CD4-positive, alpha-beta T cell treated with Interferon alpha-2 for 1 hour (primary cell): ENCODE data around the gene SLC35A4.
"Not testable (repeated sequence)": the region's sequence is repeated elsewhere in the genome, so short reads cannot be mapped to it uniquely, and the experiment has no call there.

Source experiments
- DNase-seq, 2 donors: peaks; one replicate each; pipeline ENCODE4 v3.0.0-alpha.2; 2020 to 2022

Gene SLC35A4

GRCh38 chr5:140560227-140560626 lies 4.4 kb upstream of the SLC35A4 start:
- DNase-seq = no peak

- DNase-seq = no peak
Observed at GRCh38 chr5:140561753-140562523, 2.7 kb upstream of the SLC35A4 start.

DNA sequence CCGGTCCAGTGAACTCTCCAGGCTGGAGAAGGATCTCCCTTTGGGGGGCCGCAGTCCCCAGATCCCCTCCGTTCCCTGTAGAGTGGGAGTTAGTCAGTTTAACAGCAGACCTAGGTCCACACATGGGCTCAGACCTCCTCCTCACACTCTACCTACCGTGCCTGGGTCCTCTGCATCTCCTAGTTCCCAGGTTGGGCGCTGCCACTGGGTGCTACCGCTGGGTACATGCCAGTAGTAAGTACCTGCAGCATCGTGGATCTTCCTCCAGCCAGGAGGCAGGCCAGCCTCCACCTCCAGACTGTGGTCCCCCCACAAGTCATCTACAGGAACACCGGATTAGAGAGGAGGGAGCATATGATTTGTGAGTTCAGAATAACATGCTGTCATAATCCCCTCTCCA lies 1.0 kb upstream of the SLC35A4 start:
- DNase-seq = no peak

GRCh38 chr5:140565024-140565779 lies 574 bp downstream of the SLC35A4 start:
- DNase-seq = no peak

DNA sequence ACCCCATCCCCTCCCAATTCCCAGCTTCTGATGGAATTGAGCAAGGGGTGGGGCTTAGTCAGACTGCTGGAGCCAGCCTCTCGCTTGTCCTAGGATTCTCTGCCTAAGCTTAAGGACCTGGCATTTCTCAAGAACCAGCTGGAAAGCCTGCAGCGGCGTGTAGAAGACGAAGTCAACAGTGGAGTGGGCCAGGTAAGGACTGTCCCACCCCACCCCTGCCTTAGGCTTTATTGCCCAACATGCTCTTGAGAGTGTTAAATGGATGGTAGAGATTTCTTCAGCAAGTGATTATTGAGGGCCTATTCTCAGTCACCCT lies 1.1 kb downstream of the SLC35A4 start:
- DNase-seq = no peak

DNA sequence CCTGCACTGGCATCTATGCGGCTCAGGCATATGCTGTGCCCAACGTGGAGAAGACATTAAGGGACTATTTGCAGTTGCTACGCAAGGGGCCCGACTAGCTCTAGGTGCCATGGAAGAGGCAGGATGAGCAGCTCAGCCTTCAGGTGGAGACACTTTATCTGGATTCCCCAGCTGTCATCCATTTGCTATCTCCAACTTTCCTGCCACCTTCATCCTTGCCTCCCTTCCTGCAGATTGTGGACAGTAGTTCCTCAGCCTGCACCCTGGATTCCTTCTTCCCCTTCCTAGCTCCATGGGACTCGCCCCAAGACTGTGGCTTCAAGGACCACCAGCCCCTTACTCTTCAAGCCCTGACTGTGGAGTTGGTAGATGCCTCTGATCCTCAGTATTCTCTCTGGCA lies 2.0 kb downstream of the SLC35A4 start:
- no peak for DNase-seq

GRCh38 chr5:140567136-140567818 lies 2.6 kb downstream of the SLC35A4 start:
- no peak for DNase-seq

DNA sequence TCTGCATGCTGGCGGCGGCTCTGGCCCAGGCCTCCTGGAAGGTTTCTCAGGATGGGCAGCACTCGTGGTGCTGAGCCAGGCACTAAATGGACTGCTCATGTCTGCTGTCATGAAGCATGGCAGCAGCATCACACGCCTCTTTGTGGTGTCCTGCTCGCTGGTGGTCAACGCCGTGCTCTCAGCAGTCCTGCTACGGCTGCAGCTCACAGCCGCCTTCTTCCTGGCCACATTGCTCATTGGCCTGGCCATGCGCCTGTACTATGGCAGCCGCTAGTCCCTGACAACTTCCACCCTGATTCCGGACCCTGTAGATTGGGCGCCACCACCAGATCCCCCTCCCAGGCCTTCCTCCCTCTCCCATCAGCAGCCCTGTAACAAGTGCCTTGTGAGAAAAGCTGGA lies 3.2 kb downstream of the SLC35A4 start:
- DNase-seq = no peak

GRCh38 chr5:140568443-140569063 lies 3.9 kb downstream of the SLC35A4 start:
- no peak for DNase-seq

DNA sequence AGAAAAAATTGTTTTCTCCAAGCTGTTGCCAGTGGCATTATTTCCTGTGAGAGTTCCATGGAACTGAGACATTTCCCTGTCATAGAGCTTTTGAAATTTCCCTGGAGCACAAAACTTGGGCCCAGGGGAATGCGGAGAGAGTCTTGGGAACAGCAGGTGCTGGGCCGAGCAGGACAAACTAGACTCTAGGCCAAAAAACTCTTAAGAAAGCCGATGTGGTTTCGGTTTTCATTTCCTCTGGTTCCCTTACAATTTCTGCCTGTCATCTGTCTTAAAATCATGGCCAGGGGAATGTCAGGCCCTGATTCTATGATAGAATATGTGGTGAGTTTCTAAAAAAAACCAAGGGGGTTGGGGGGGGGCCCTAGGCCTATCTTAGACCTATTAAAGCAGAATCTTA lies 4.6 kb downstream of the SLC35A4 start:
- DNase-seq = peak; percentile 47 to 75

GRCh38 chr5:140570058-140570457 lies 5.4 kb downstream of the SLC35A4 start:
- DNase-seq = no peak

DNA sequence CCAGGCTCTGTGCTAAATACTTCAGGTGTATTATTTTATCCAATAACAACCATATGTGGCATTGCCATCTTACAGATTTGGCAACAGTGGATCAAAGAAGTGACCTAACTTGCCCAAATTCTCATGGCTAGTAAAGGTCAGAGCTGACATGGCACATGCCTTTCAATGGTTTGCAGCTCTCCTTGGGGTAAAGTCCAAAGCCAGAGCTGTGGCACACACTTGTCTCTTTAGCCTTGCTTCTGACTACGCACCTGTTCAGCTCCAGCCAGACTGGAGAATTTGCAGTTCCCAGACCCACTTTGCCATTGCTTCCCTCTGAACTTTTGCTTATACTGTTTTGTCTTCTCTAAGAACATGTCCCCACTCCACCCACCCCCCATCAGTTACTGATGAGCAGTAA lies 5.9 kb downstream of the SLC35A4 start:
- no peak for DNase-seq

- DNase-seq = no peak
Observed at GRCh38 chr5:140571105-140571504, 6.5 kb downstream of the SLC35A4 start.

- no peak for DNase-seq
Observed at GRCh38 chr5:140573683-140574082, 9.1 kb downstream of the SLC35A4 start.

- DNase-seq = no peak
Observed at GRCh38 chr5:140574165-140574564, 9.5 kb downstream of the SLC35A4 start.

DNA sequence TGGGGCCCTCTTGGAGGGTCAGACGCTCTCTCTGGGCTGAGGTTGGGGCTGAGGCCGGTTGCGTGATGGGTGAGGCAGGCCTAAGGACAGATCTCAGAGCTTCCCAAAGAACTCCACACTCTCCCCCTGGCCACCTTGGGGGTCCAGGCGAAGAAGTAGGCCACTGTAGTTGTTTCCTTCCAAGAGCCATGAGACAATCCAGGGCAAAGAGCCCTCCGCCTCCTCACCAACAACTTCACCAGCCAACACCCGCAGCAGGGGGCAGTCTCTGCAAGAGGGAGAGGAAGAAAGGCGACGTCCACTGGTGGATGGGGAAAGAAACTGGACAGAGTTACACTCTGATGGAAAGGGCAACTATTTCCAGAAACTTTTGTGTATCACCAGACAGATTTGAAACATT lies 10.7 kb downstream of the SLC35A4 start:
- peak in 1 of 2 donors; percentile 50 for DNase-seq

DNA sequence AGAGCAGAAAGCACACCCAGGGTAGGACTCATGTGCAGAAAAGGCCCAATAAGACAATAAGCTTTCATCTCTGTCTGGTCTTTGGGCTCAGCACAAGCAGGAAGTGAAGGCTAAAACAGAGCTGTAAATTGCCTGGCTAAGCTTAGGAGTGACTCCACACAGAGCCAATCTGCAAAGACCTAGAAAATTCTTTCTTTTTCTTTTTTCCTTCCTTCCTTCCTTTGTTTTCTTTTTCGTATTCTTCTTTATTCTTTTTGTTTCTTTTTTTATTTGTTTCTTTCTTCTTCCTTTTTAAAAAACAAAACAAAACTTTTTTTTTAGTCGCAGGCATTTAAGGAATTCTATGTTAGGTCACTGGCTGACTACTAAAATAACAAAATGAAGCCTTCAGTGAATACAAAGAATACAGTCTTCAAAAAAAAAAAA lies 12.2 kb downstream of the SLC35A4 start:
- DNase-seq = no peak

DNA sequence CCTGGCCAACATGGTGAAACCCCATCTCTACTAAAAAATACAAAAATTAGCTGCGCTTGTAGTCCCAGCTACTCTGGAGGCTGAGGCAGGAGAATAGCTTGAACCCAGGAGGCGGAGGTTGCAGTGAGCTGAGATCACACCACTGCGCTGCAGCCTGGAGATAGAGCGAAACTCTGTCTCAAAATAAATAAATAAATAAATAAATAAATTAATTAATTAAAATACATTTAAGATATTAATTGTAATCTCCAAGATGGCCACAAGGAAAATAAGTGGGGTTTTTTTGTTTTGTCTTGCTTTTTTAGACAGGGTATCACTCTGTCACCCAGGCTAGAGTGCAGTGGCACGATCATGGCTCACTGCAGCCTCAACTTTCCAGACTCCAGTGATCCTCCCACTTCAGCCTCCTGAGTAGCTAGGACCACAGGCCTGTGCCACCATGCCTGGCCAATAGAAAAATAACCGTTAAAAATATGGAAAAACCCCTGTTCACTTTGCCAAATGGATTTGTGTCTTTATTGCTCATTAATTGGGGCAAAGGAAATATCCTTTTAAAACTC lies 14.6 kb downstream of the SLC35A4 start:
- DNase-seq = not testable (repeated sequence)

GRCh38 chr5:140587495-140587894 lies 22.9 kb downstream of the SLC35A4 start:
- DNase-seq = no peak

GRCh38 chr5:140588311-140589070 lies 23.9 kb downstream of the SLC35A4 start:
- DNase-seq = no peak

DNA sequence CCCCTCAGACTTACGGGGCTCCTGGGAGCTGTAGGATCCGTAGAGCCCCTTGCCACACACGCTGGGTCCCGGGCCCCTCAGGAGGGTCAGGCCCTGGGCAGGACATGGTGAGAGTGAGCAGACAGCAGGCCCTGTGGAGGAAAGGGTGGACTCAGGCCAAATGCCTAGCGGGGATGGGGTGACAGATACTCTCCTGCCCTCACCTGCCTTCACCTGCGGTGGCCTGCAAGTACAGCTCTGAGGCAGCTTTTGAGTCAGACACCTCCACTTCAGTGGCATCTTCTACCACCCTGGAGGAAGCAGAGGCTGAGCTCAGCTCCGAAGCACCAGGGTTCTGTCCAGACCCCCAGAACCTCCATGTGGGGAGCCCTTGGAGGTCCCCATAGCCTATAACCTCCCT lies 26.2 kb downstream of the SLC35A4 start:
- no peak for DNase-seq

GRCh38 chr5:140591747-140592372 lies 27.2 kb downstream of the SLC35A4 start:
- DNase-seq = no peak
